Neural cell (in vitro differentiated cells): ENCODE results near the gene CAMK2D.

Source experiments
- POLR2AphosphoS5 ChIP-seq: IDR thresholded peaks from 2 replicates; pipeline ENCODE4 v1.6.1; 2012
- TAF1 ChIP-seq: IDR thresholded peaks from 2 replicates; pipeline ENCODE4 v1.6.1; 2012; ENCODE audit warnings: low read depth

DNA sequence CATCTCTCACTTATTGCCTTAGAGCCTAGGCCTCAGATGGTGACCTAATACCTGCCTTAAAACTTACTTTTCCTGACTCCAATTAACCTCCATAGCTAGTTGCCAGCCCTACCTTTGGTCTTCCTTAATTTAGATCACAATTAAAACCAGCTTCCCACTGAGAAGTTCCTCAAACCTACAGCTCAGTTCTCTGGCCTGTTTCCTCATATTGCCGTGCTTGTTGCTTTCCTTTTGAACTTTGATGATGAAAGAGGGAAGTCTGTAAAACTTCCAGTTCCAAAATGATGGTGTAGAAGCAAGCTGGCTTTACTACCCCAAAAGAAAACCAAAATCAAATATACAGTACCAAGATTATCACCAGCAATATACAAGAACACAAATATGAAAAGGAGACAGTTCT, 28.9 kb upstream of the CAMK2D start:
- TF ChIP-seq POLR2AphosphoS5, result no peak
- no peak for TF ChIP-seq TAF1
